Retinal pigment epithelial cell (primary cell): ENCODE measurements around the gene ATP5PB.

Source experiments
- DNase-seq: peaks from one replicate; pipeline ENCODE4 v3.0.0-alpha.2; 2010; ENCODE audit warnings: low read depth
- H3K4me3 ChIP-seq: 2 replicates; pipeline ENCODE4 v1.5.1; 2011; ENCODE audit warnings: mild to moderate bottlenecking, low read length, control low read depth, moderate library complexity
- TF ChIP-seq, protein P1 (sequence below): conservative IDR thresholded peaks from 2 replicates; pipeline ENCODE4 v1.5.1; 2011; ENCODE audit warnings: low read depth, low read length, control low read depth, inconsistent platforms

ATP5PB gene

DNA sequence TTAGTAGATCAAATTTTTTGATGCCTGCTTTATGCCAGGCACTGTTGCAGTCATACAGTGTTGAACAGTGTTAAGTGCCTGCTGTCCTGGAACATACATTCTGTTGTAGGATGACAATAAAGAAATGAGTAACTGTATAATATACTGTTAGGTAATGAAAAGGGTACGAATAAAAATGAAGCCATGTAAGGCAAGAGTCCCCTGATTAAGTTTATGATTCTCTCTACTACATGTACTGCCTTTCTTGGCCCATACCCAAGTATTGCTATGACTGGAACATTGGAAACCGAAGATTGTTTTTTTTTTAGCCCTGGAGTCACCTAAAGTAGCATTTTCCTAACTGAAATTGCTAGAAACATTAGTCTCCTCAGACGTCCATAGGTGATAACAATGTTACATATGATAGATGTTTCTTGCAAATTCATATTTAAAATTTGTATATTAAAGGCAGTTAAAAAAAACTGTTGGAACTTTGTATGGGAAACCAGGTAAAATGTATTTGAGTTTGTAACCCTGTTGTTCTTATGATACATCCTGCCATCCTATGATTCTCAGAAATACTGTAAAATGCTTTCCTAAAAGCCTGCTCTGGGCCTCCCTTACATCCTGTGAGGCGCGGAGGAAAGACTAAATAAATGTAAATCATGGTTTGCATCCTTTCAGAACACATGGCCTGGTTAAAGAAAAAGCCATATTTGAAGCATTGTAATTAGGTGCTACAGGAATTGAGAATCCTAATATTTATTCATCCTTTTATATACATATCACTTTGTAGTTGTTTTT, 5.8 kb downstream of the ATP5PB start:
- no peak for DNase-seq
- TF ChIP-seq, protein P1, sequence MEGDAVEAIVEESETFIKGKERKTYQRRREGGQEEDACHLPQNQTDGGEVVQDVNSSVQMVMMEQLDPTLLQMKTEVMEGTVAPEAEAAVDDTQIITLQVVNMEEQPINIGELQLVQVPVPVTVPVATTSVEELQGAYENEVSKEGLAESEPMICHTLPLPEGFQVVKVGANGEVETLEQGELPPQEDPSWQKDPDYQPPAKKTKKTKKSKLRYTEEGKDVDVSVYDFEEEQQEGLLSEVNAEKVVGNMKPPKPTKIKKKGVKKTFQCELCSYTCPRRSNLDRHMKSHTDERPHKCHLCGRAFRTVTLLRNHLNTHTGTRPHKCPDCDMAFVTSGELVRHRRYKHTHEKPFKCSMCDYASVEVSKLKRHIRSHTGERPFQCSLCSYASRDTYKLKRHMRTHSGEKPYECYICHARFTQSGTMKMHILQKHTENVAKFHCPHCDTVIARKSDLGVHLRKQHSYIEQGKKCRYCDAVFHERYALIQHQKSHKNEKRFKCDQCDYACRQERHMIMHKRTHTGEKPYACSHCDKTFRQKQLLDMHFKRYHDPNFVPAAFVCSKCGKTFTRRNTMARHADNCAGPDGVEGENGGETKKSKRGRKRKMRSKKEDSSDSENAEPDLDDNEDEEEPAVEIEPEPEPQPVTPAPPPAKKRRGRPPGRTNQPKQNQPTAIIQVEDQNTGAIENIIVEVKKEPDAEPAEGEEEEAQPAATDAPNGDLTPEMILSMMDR, result no peak
- H3K4me3 ChIP-seq, result no peak overlapping the region

DNA sequence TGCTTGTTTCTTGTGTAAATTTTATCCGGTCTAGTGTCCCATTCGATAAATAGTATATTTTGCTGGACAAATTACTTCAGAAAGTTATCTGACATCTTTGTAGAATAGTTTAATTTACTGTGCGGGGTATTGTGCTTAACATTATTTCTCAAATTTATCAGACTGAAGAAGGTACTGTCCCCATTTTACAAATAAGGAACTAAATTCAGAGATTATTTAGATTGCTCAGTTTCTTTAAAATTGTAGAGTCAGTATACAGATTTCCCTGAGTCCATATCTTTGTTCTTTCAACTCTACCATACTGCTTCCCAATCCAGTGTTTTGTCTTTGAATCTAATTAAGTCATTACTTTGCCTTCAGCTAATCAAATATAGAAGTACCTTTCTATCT, 6.4 kb downstream of the ATP5PB start:
- no peak overlapping the region for H3K4me3 ChIP-seq
- TF ChIP-seq, protein P1, result no peak

DNA sequence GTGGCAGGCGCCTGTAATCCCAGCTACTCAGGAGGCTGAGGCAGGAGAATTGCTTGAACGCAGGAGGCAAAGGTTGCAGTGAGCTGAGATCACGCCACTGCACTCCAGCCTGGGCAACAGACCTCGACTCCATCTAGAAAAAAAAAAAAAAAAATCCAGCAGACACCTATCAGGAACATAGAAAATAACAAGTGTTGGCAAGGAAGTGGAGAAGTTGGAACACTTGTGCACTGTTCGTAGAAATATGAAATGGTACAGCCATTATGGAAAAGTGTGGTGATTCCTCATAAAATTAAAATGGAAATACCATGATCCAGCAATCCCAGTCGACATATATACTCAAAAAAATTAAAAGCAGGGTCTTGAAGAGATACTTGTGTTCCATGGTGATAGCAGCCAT, 12.5 kb downstream of the ATP5PB start:
- TF ChIP-seq, protein P1, result no peak
- H3K4me3 ChIP-seq, result no peak overlapping the region
- DNase-seq, result no peak

More for the DNA sequence above, 6.4 kb downstream of the ATP5PB start:
- no peak for DNase-seq

DNA sequence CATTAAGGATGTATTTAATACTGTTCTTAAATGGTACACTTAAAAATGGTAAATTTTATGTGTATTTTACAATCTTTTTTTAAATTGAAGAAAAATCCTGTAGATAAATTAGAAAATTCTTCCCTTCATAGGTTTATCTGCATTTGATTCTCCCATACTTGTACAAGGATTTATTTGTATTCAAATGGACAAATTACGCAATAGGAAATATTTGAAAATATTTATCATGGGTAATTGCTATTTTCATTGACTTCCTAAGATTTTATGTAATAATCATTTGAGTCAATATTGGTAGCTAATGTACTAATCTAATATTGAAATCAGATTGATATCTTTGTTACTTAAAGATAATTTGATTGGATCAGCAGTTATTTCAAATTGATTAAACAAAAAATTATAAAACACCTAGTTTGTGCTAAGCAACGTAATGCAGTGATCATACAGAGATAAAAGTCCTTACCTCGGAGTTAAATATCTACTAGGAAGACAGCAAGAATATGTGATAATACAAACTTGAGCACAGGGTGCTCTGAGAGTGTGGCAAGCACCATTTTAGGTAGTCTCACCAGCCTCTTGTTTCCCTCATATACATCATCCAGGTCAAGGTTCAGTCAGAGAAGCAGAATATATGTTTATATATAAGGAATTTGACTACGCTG, 13.2 kb downstream of the ATP5PB start:
- no peak for DNase-seq
- no peak overlapping the region for H3K4me3 ChIP-seq
- TF ChIP-seq, protein P1, result no peak

DNA sequence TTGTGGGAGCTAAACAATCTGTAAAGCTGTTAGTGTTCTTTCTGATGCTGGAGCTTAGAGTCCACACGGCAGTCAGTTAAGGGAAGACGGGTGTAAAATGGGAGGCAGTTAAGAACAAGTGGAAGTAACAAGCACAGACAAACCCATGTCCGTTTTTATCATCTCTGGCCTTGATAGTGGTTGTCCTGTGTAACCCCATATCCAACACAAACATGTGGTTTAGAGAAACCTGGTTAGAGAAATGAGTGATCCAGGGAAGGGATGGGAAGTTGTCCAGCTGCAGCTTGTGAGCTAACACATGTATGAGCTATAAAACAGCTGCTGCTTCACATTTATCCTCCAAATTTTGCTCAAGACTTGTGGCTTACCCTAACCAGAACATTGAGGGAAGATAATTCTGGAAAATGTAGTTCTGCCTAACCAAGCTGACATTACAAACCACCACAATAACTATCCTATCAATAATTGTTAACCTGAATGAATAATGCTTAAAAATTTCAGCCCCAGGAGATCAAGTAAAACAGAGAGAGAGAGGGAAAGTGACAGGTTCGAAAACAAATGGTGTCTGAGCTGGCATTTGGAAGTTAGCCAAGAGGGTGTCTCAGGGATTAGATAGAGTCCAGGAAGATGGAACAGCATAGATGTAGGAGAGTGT, 13.9 kb downstream of the ATP5PB start:
- no peak overlapping the region for H3K4me3 ChIP-seq
- TF ChIP-seq, protein P1, result no peak
- no peak for DNase-seq

DNA sequence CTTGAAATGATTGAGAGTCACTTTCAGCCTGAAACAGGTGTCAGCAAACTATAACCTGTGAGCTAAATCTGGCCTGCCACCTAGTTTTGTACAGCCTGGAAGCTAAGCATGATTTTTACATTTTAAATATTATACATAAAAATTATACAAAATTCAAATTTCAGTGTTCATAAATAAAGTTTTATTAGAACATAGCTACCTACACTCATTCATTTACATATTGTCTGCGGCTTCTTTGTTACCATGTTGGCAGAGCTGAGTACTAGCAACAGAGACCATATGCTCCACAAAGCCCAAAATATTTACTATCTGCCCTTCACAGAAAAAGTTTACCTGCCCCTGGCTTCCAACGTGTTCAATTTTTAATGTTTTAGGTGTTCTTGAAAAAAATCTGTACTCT, 16.5 kb downstream of the ATP5PB start:
- H3K4me3 ChIP-seq, result no peak overlapping the region
- DNase-seq, result no peak
- TF ChIP-seq, protein P1, result no peak
